GM20431 (cell line): ENCODE measurements around the gene ASB2.

ENCODE experiments used
- in situ Hi-C: fragments of 300-500 bp; cut with MseI, MboI; formaldehyde crosslinking; loops from one replicate; pipeline ENCODE4 v1.15.0; 2020; ENCODE audit warnings: low sequenced_read_pairs; ENCODE audit not compliant: unreplicated experiment

The ASB2 gene

GRCh38 chr14:93892505-93892839, 83.9 kb downstream of the ASB2 start:
- in situ Hi-C loops, result loop anchor here (25.0 kb wide), 1 partner anchor 230 kb away; no protein-coding TSS in a partner anchor

GRCh38 chr14:93891756-93892504, 84.4 kb downstream of the ASB2 start:
- in situ Hi-C loops, result loop anchor here (25.0 kb wide), 1 partner anchor 230 kb away; no protein-coding TSS in a partner anchor

GRCh38 chr14:93889739-93890483, 86.5 kb downstream of the ASB2 start:
- in situ Hi-C loops, result loop anchor here (25.0 kb wide), 1 partner anchor 228 kb away; no protein-coding TSS in a partner anchor

- in situ Hi-C loops, result loop anchor here (25.0 kb wide), 1 partner anchor 227 kb away; no protein-coding TSS in a partner anchor
Measured at GRCh38 chr14:93888995-93889394, 87.4 kb downstream of the ASB2 start.

GRCh38 chr14:93884950-93885349, 91.4 kb downstream of the ASB2 start:
- in situ Hi-C loops, result loop anchor here (25.0 kb wide), 1 partner anchor 223 kb away; no protein-coding TSS in a partner anchor
